Measurements from ENCODE around the gene CAVIN1.

DNA sequence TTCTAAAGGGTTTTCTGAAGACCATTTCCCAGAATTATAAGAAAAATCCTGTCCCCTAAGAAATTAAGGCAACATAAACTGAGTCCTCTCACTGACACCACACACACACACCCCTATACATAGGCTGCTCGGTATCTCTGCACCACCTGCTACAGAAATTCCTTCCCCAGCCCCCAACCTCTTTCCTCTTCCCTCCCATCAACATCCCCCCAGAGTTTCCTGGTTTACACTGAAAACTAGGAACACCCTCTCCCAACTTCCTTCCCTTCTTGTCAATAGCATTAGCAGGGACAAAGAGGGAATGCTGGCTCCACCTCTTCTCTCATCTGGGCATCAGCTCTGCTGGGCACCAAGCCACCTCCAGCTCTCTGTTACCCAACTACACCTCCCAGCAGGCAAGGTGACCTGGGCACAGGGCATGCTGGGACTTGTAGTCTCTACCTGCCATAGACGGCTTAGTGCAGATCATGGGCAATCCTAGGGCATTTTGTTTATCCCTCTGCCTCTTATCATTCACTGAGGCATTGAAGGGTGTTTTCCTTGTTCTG, 15.7 kb downstream of the CAVIN1 start:
- TF ChIP-seq POLR2A (IDR thresholded peaks at IDR 0.05; ENCODE audit: low read depth), result no peak
- TF ChIP-seq, protein P1, sequence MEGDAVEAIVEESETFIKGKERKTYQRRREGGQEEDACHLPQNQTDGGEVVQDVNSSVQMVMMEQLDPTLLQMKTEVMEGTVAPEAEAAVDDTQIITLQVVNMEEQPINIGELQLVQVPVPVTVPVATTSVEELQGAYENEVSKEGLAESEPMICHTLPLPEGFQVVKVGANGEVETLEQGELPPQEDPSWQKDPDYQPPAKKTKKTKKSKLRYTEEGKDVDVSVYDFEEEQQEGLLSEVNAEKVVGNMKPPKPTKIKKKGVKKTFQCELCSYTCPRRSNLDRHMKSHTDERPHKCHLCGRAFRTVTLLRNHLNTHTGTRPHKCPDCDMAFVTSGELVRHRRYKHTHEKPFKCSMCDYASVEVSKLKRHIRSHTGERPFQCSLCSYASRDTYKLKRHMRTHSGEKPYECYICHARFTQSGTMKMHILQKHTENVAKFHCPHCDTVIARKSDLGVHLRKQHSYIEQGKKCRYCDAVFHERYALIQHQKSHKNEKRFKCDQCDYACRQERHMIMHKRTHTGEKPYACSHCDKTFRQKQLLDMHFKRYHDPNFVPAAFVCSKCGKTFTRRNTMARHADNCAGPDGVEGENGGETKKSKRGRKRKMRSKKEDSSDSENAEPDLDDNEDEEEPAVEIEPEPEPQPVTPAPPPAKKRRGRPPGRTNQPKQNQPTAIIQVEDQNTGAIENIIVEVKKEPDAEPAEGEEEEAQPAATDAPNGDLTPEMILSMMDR (IDR thresholded peaks at IDR 0.05), result no peak
